Suppressor macrophage (primary cell): ENCODE data around the gene GP1BA.

Source experiments
- DNase-seq, 4 experiments: peaks; one replicate each; pipeline ENCODE4 v3.0.0-alpha.2; 2020 to 2022
- total RNA-seq, 17 experiments: gene quantifications; one replicate each; lab custom pipeline; 2026; ENCODE audit warnings: mixed read lengths in 6 of 17, inconsistent platforms in 3 of 17; lab: John Stamatoyannopoulos, UW

Gene GP1BA
- total RNA-seq: 0.02 to 13.3 (median 0.73) reads per million in 17 experiments

- DNase-seq: peak in 1 of 4 experiments; percentile 40
Measured at GRCh38 chr17:4931963-4932362, at the start of gene GP1BA. TSS of gene GP1BA (plus strand) at chr17:4932277. CDS start at chr17:4932605, 328 bp downstream.

GRCh38 chr17:4884489-4884888 is 47.6 kb upstream of the GP1BA start:
- no peak for DNase-seq

GRCh38 chr17:4886830-4887229 is 45.2 kb upstream of the GP1BA start:
- DNase-seq: no peak

GRCh38 chr17:4887581-4887980 is 44.5 kb upstream of the GP1BA start:
- no peak for DNase-seq

- no peak for DNase-seq
Measured at GRCh38 chr17:4891411-4892410, 40.4 kb upstream of the GP1BA start.

- no peak for DNase-seq
Measured at GRCh38 chr17:4892499-4893221, 39.4 kb upstream of the GP1BA start.

GRCh38 chr17:4893272-4893671 is 38.8 kb upstream of the GP1BA start:
- no peak for DNase-seq

GRCh38 chr17:4893721-4894560 is 38.1 kb upstream of the GP1BA start:
- no peak for DNase-seq

GRCh38 chr17:4895121-4895520 is 37.0 kb upstream of the GP1BA start:
- no peak for DNase-seq

- DNase-seq: peak; percentile 50 to 67 (median 64)
Measured at GRCh38 chr17:4895657-4896331, 36.3 kb upstream of the GP1BA start.

GRCh38 chr17:4896332-4897197 is 35.5 kb upstream of the GP1BA start:
- no peak for DNase-seq

- no peak for DNase-seq
Measured at GRCh38 chr17:4897198-4897687, 34.8 kb upstream of the GP1BA start.

GRCh38 chr17:4897785-4898184 is 34.3 kb upstream of the GP1BA start:
- no peak for DNase-seq

GRCh38 chr17:4898351-4898750 is 33.7 kb upstream of the GP1BA start:
- DNase-seq: no peak

GRCh38 chr17:4898927-4899326 is 33.1 kb upstream of the GP1BA start:
- DNase-seq: peak in 1 of 4 experiments; percentile 12

GRCh38 chr17:4899341-4900230 is 32.5 kb upstream of the GP1BA start, which contains the start of gene C17orf107:
TSS of gene C17orf107 (plus strand) at chr17:4899536. CDS start at chr17:4899763, 227 bp downstream.
- DNase-seq: peak; percentile 97 to 99 (median 97)

GRCh38 chr17:4900231-4901107 is 31.6 kb upstream of the GP1BA start:
- peak; percentile 47 to 80 (median 63) for DNase-seq

- no peak for DNase-seq
Measured at GRCh38 chr17:4901108-4901647, 30.9 kb upstream of the GP1BA start.
